ENCODE results near the gene HEATR1.
A peak's percentile ranks its signal among the peaks of the same experiment; 100 is the strongest.
"Not testable (repeated sequence)": the region's sequence is repeated elsewhere in the genome, so short reads cannot be mapped to it uniquely, and the experiment has no call there.

The HEATR1 gene

DNA sequence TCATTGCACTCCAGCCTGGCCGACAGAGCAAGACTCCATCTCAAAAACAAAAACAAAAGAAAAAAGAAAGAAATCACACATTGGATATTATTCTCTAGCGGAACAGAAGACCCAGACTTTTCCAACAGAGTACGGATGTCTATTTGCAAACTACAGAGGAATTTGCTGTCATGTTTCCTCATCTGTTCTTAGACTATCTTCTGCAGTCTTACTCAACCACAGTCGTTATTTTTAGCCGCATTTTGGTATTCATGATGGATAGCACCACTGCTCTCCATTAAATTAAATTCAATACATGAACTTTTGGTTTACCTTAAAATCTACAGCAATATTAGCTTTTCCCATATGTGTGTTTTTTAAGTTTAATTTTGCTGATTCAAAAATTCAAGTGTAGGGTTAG lies 14.2 kb upstream of the HEATR1 start:
- Histone ChIP-seq H3K4me3 (ENCODE audit: extremely low read depth, insufficient read depth, low read length, poor library complexity, severe bottlenecking) (no peak overlapping the region), H3K36me3 (ENCODE audit: control insufficient read depth, insufficient read depth, low read length) (no peaks in the 10 kb centered on the region), H3K4me1 (ENCODE audit: control insufficient read depth, insufficient read depth, low read length, poor library complexity, severe bottlenecking) (no peaks in the 10 kb centered on the region), H3K27ac (ENCODE audit: low read depth, low read length, severe bottlenecking) (no peak overlapping the region), H3K9me3 (ENCODE audit: control insufficient read depth, low read length) (peaks cover 10% of the 10 kb centered on the region)
- 92 to 98% methylated on average over 4 of the region's 5 CpGs for WGBS, 2 experiments (ENCODE audit: insufficient coverage in 2 of 2)

DNA sequence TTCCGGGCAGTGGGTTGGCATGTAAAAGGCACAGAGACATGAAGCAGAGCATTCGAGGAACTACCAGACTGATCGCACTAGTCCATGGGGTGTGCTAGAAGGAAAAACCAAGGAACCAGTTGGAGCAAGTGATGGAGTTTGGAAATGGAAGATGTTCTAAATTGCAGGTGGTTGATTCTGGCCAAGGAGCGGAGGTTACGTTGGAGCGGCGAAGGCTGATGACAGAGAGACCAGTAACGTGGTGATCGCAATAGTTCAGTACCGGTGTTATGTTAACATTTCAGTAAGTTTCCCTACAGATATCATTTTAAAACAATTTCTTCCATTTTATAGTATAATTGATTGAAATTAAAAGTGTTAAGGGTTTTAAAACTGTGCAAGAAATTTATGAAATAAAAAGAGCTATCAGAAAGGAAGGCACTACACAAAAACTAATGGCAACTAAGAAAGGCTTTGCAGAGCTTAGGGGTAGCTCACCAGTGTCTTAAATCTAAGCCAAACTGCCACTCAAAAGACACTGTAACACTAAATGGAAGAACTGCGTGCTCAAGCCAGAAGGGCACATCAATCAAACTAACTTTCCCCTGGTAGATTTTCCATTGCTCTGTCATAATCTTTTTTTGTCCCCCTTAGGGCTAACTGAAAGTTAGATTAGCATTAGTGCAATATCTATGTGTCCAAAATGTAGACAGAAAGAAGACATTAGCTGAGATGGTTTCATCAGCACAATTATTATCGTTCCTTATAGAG lies 11.3 kb upstream of the HEATR1 start:
- no peaks in the 10 kb centered on the region for H3K36me3 ChIP-seq (ENCODE audit: control insufficient read depth, insufficient read depth, low read length)
- WGBS, 2 experiments (ENCODE audit: insufficient coverage in 2 of 2), result 86 to 90% methylated on average over 5 to 10 of the region's 12 CpGs
- H3K4me3 ChIP-seq (ENCODE audit: extremely low read depth, insufficient read depth, low read length, poor library complexity, severe bottlenecking), result no peak overlapping the region
- no peak overlapping the region for H3K27ac ChIP-seq (ENCODE audit: low read depth, low read length, severe bottlenecking)
- no peaks in the 10 kb centered on the region for H3K9me3 ChIP-seq (ENCODE audit: control insufficient read depth, low read length)
- H3K4me1 ChIP-seq (ENCODE audit: control insufficient read depth, insufficient read depth, low read length, poor library complexity, severe bottlenecking), result no peaks in the 10 kb centered on the region

DNA sequence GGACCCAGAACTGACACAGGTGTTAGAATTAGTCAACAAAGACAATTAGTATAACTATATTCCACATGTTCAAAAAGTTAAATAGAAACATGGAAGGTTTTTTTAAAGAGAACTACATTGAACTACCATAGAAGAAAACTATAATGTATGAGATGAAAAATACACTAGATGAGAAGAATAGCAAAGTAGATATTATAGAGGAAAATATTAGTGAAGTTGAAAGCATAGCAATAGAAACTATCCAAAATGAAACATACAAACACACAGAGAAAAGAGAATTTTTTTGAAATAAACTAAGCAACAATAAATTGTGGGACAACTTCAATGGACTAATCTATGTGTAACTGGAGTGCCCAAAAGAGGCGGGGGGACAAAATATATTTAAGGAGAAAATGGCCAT lies 8.0 kb upstream of the HEATR1 start:
- H3K9me3 ChIP-seq (ENCODE audit: control insufficient read depth, low read length), result no peaks in the 10 kb centered on the region
- H3K4me1 ChIP-seq (ENCODE audit: control insufficient read depth, insufficient read depth, low read length, poor library complexity, severe bottlenecking), result no peaks in the 10 kb centered on the region
- H3K36me3 ChIP-seq (ENCODE audit: control insufficient read depth, insufficient read depth, low read length), result no peaks in the 10 kb centered on the region
- 100% methylated on average over 1 of the region's 1 CpG; no CpG with 5 or more reads in 1 of the 2 experiments for WGBS, 2 experiments (ENCODE audit: insufficient coverage in 2 of 2)
- H3K27ac ChIP-seq (ENCODE audit: low read depth, low read length, severe bottlenecking), result no peak overlapping the region
- no peak overlapping the region for H3K4me3 ChIP-seq (ENCODE audit: extremely low read depth, insufficient read depth, low read length, poor library complexity, severe bottlenecking)

DNA sequence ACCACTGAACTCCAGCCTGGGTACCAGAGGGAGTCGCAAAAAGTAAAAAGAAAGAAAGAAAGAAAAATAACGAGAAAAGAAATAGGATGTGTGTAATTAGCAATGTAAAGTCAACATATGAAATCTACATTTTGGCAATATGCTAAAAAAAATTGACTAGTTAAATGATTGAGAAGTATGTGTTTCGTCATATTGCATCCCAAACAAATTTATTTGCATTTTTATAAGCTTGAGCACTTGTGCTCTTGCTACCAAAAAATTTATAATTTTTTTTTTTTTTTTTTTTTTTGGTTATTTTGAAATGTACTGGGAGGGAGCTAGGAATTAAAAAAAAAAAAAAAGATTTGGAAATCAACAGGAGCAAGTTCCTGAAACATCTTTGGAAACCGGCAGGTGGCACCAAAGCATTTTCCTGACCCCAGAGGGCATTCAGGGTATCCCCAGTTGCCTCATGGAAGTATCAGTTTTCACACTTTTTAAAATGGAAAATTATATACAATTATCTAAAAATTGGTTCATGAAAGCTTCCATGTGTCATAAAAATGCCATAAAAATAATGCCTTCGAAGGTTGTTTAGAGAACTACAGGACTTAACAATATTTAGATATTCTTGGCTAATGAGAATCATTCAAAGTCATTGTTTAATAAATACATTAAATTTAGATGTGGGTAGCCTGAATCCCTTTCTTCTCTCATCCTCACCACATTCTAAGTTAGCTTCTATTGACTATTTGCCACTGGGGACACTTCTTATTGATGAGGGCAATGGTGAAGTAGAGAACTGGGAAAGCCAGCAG lies 4.8 kb upstream of the HEATR1 start:
- H3K4me3 ChIP-seq (ENCODE audit: extremely low read depth, insufficient read depth, low read length, poor library complexity, severe bottlenecking), result no peak overlapping the region
- no peaks in the 10 kb centered on the region for H3K36me3 ChIP-seq (ENCODE audit: control insufficient read depth, insufficient read depth, low read length)
- H3K27ac ChIP-seq (ENCODE audit: low read depth, low read length, severe bottlenecking), result no peak overlapping the region
- H3K9me3 ChIP-seq (ENCODE audit: control insufficient read depth, low read length), result no peaks in the 10 kb centered on the region
- no peaks in the 10 kb centered on the region for H3K4me1 ChIP-seq (ENCODE audit: control insufficient read depth, insufficient read depth, low read length, poor library complexity, severe bottlenecking)
- WGBS, 2 experiments (ENCODE audit: insufficient coverage in 2 of 2), result 25% methylated on average over 2 of the region's 5 CpGs; no CpG with 5 or more reads in 1 of the 2 experiments

- H3K36me3 ChIP-seq (ENCODE audit: control insufficient read depth, insufficient read depth, low read length); H3K4me3 ChIP-seq (ENCODE audit: extremely low read depth, insufficient read depth, low read length, poor library complexity, severe bottlenecking); H3K9me3 ChIP-seq (ENCODE audit: control insufficient read depth, low read length); H3K27ac ChIP-seq (ENCODE audit: low read depth, low read length, severe bottlenecking); H3K4me1 ChIP-seq (ENCODE audit: control insufficient read depth, insufficient read depth, low read length, poor library complexity, severe bottlenecking): not testable (repeated sequence)
- 92 to 94% methylated on average over 6 to 10 of the region's 10 CpGs for WGBS, 2 experiments (ENCODE audit: insufficient coverage in 2 of 2)
Observed at GRCh38 chr1:236607597-236607996, 3.3 kb upstream of the HEATR1 start.

GRCh38 chr1:236604905-236605806 lies 840 bp upstream of the HEATR1 start:
- Histone ChIP-seq H3K4me3 (ENCODE audit: extremely low read depth, insufficient read depth, low read length, poor library complexity, severe bottlenecking) (peak overlapping the region; percentile 69), H3K9me3 (ENCODE audit: control insufficient read depth, low read length) (no peaks in the 10 kb centered on the region), H3K27ac (ENCODE audit: low read depth, low read length, severe bottlenecking) (peak overlapping the region; percentile 85), H3K4me1 (ENCODE audit: control insufficient read depth, insufficient read depth, low read length, poor library complexity, severe bottlenecking) (peaks cover 9% of the 10 kb centered on the region), H3K36me3 (ENCODE audit: control insufficient read depth, insufficient read depth, low read length) (peaks cover 28% of the 10 kb centered on the region)
- WGBS, 2 experiments (ENCODE audit: insufficient coverage in 2 of 2), result 79 to 82% methylated on average over 28 to 30 of the region's 34 CpGs

- Histone ChIP-seq H3K36me3 (ENCODE audit: control insufficient read depth, insufficient read depth, low read length) (peaks cover 55% of the 10 kb centered on the region), H3K4me1 (ENCODE audit: control insufficient read depth, insufficient read depth, low read length, poor library complexity, severe bottlenecking) (peaks cover 9% of the 10 kb centered on the region), H3K9me3 (ENCODE audit: control insufficient read depth, low read length) (no peaks in the 10 kb centered on the region), H3K4me3 (ENCODE audit: extremely low read depth, insufficient read depth, low read length, poor library complexity, severe bottlenecking) (no peak overlapping the region), H3K27ac (ENCODE audit: low read depth, low read length, severe bottlenecking) (no peak overlapping the region)
Observed at GRCh38 chr1:236602171-236602570, 2.1 kb downstream of the HEATR1 start.

- H3K36me3 ChIP-seq (ENCODE audit: control insufficient read depth, insufficient read depth, low read length), result peaks cover 56% of the 10 kb centered on the region
Observed at GRCh38 chr1:236590553-236591150, 13.7 kb downstream of the HEATR1 start.

DNA sequence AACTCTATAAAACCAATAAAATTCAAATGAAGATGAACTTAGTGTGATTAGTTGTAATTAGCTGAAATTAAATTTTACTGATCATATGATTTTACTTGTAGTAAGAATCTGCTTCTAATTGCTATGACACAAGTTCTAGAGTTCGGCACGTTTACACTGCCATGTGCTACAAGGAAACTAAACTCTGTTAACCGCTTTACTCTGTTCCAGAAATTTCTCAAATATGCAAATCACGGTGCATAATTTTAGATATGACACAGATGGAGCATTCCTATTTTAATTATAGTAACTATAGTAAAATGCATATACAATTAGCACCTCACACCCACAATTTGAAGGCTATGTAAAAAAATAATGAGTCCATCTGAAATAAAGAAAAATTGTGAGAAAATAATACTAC lies 14.8 kb downstream of the HEATR1 start:
- WGBS, 2 experiments (ENCODE audit: insufficient coverage in 2 of 2), result 80% methylated on average over 2 of the region's 4 CpGs; no CpG with 5 or more reads in 1 of the 2 experiments
- no peaks in the 10 kb centered on the region for H3K4me1 ChIP-seq (ENCODE audit: control insufficient read depth, insufficient read depth, low read length, poor library complexity, severe bottlenecking)
- no peak overlapping the region for H3K27ac ChIP-seq (ENCODE audit: low read depth, low read length, severe bottlenecking)
- H3K9me3 ChIP-seq (ENCODE audit: control insufficient read depth, low read length), result no peaks in the 10 kb centered on the region
- H3K4me3 ChIP-seq (ENCODE audit: extremely low read depth, insufficient read depth, low read length, poor library complexity, severe bottlenecking), result no peak overlapping the region
- H3K36me3 ChIP-seq (ENCODE audit: control insufficient read depth, insufficient read depth, low read length), result peaks cover 53% of the 10 kb centered on the region

More at GRCh38 chr1:236590553-236591150, 13.7 kb downstream of the HEATR1 start:
- WGBS, 2 experiments (ENCODE audit: insufficient coverage in 2 of 2), result 85 to 100% methylated on average over 1 of the region's 2 CpGs
- Histone ChIP-seq H3K4me1 (ENCODE audit: control insufficient read depth, insufficient read depth, low read length, poor library complexity, severe bottlenecking) (no peaks in the 10 kb centered on the region), H3K27ac (ENCODE audit: low read depth, low read length, severe bottlenecking) (no peak overlapping the region), H3K4me3 (ENCODE audit: extremely low read depth, insufficient read depth, low read length, poor library complexity, severe bottlenecking) (no peak overlapping the region), H3K9me3 (ENCODE audit: control insufficient read depth, low read length) (no peaks in the 10 kb centered on the region)

DNA sequence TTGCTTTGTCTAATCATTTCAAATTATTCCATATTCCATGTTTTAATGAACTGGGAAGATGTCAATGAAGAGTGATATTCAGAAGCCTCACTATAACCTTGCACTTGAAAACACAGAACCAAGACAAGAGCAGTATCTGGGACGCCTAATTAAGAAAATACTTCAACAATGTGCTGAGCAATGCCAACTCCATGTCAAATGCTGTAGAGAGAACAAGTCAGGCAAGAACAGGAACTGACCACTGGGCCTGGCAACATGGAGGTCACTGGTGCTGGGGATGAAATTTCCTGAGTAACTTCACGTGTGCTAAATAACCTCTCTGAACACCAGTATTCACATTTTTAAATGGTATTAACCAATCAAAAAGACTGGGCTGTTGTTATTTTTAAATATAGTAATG lies 22.8 kb downstream of the HEATR1 start:
- Histone ChIP-seq H3K36me3 (ENCODE audit: control insufficient read depth, insufficient read depth, low read length) (peaks cover 67% of the 10 kb centered on the region), H3K27ac (ENCODE audit: low read depth, low read length, severe bottlenecking) (no peak overlapping the region), H3K4me3 (ENCODE audit: extremely low read depth, insufficient read depth, low read length, poor library complexity, severe bottlenecking) (no peak overlapping the region), H3K4me1 (ENCODE audit: control insufficient read depth, insufficient read depth, low read length, poor library complexity, severe bottlenecking) (no peaks in the 10 kb centered on the region), H3K9me3 (ENCODE audit: control insufficient read depth, low read length) (no peaks in the 10 kb centered on the region)
- WGBS, 2 experiments (ENCODE audit: insufficient coverage in 2 of 2), result 100% methylated on average over 1 of the region's 2 CpGs
